Stimulated activated CD8-positive, alpha-beta memory T cell treated with anti-CD3 and anti-CD28 coated beads, Interleukin-7, amount 100 ng/mL, for 48 hours (primary cell): ENCODE data around the gene ABCA9.
"Not testable (repeated sequence)": the region's sequence is repeated elsewhere in the genome, so short reads cannot be mapped to it uniquely, and the experiment has no call there.

ENCODE experiments used
- DNase-seq, 2 donors: peaks; one replicate each; pipeline ENCODE4 v3.0.0-alpha.2; 2020; ENCODE audit warnings: low read depth in 1 of 2; ENCODE audit errors: extremely low read depth in 1 of 2

The ABCA9 gene

GRCh38 chr17:68959117-68959516 lies 101.6 kb downstream of the ABCA9 start:
- not testable (repeated sequence) for DNase-seq

GRCh38 chr17:68957944-68958343 lies 102.8 kb downstream of the ABCA9 start:
- DNase-seq, result no peak

- no peak for DNase-seq
Measured at GRCh38 chr17:68955181-68955841, 105.4 kb downstream of the ABCA9 start, which contains the start of gene ABCA8. Gene ABCA8, minus strand, starts transcription at chr17:68955392. Its CDS starts 13,358 bp downstream, at chr17:68942034.

- DNase-seq, result no peak
Measured at GRCh38 chr17:68954146-68954896, 106.4 kb downstream of the ABCA9 start.

- DNase-seq, result no peak
Measured at GRCh38 chr17:68953340-68953997, 107.3 kb downstream of the ABCA9 start.

- no peak for DNase-seq
Measured at GRCh38 chr17:68950725-68951124, 110.0 kb downstream of the ABCA9 start.

GRCh38 chr17:68947868-68948267 lies 112.9 kb downstream of the ABCA9 start:
- DNase-seq, result not testable (repeated sequence)

- DNase-seq, result no peak
Measured at GRCh38 chr17:68944435-68945035, 116.2 kb downstream of the ABCA9 start.

- not testable (repeated sequence) for DNase-seq
Measured at GRCh38 chr17:68943812-68944182, 116.9 kb downstream of the ABCA9 start.

- no peak for DNase-seq
Measured at GRCh38 chr17:68943123-68943811, 117.5 kb downstream of the ABCA9 start.

- no peak for DNase-seq
Measured at GRCh38 chr17:68942389-68942788, 118.3 kb downstream of the ABCA9 start.

GRCh38 chr17:68941761-68942160 lies 119.0 kb downstream of the ABCA9 start:
- DNase-seq, result no peak

- DNase-seq, result no peak
Measured at GRCh38 chr17:68939195-68939594, 121.5 kb downstream of the ABCA9 start.

- DNase-seq, result no peak
Measured at GRCh38 chr17:68937890-68938514, 122.7 kb downstream of the ABCA9 start.

GRCh38 chr17:68927516-68927915 lies 133.2 kb downstream of the ABCA9 start:
- no peak for DNase-seq

- no peak for DNase-seq
Measured at GRCh38 chr17:68924793-68925720, 135.7 kb downstream of the ABCA9 start.
